Hematopoietic multipotent progenitor cell treated with erythropoietin and hydrocortisone succinate and interleukin-3 and kit ligand, for 6 days (in vitro differentiated cells): Measurements from ENCODE around the gene FAM168A.
"Not testable (repeated sequence)": the region's sequence is repeated elsewhere in the genome, so short reads cannot be mapped to it uniquely, and the experiment has no call there.

Experiments
- DNase-seq: peaks from one replicate; pipeline ENCODE4 v3.0.0-alpha.2; 2015

FAM168A gene

GRCh38 chr11:73592640-73593039, 5.3 kb downstream of the FAM168A start:
- DNase-seq: no peak

GRCh38 chr11:73591743-73592142, 6.2 kb downstream of the FAM168A start:
- no peak for DNase-seq

GRCh38 chr11:73590991-73591390, 6.9 kb downstream of the FAM168A start:
- no peak for DNase-seq

- no peak for DNase-seq
Observed at GRCh38 chr11:73586791-73587190, 11.1 kb downstream of the FAM168A start.

- DNase-seq: no peak
Observed at GRCh38 chr11:73585834-73586575, 11.9 kb downstream of the FAM168A start.

- DNase-seq: no peak
Observed at GRCh38 chr11:73584831-73585230, 13.1 kb downstream of the FAM168A start.

- DNase-seq: no peak
Observed at GRCh38 chr11:73582653-73583052, 15.3 kb downstream of the FAM168A start.

GRCh38 chr11:73580749-73581148, 17.2 kb downstream of the FAM168A start:
- not testable (repeated sequence) for DNase-seq

- DNase-seq: no peak
Observed at GRCh38 chr11:73579641-73580434, 18.1 kb downstream of the FAM168A start.

DNA sequence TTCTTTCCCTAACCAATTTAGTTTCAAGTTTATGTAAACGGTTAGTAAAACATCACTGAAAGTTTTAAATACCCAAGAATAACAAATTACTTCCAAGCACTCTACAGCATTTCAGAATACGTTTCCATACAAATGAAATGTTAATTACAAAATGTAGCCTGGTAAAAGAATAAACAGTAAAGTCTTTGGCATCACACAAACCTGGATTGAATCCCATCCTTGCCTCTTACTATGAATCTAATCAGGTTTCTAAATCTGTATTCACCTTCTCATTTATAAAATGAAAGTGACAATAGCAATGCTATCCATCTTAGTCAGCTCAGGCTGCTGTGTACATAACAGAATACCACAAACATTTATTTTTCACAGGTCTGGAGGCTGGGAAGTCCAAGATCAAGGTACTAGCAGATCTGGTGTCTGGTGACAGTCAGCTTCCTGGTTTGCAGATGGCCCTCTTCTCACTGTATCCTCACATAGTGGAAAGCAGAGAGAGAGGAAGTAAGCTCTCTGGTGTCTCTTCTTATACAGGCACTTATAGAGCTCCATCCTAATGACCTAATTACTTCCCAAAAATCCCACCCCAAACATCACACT, 19.2 kb downstream of the FAM168A start:
- DNase-seq: no peak

DNA sequence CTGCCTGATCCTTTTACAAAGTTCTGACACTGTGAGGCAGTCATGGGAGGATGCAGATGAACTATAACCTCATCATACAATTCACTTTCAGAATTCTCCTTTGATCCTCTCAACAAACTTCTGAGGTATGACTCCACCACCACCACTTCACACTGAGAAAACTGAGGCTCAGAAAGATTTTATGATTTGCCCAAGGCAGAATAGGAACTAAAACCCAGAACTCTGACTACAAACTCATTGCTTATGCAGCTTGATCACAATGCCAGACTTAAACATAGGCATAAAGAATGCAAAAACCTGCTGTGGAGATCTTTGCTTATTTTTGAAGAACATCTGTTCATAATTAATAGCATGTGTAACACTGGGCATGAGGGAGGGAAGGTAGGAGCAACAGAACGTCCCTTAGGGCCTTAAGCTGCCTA, 20.4 kb downstream of the FAM168A start:
- no peak for DNase-seq

DNA sequence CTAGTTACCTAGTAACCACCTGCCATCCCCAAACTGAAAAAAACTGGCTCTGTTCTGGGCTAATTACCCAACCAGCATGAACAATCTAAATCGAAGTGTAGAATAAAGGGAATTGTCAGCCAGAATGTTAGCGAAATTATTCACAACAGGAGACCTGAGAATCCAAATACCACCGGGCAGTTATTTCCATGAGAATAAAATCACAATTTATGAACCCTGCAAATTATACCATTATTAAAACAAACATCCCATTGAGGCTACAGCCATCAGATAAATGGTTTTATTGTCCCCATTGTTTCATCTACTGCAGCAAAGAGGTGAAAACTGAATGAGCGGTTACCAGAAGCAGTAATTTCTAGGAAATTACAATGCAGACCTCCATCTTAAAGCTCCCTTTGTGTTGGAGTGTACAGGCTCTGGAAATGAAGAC, 21.7 kb downstream of the FAM168A start:
- no peak for DNase-seq

DNA sequence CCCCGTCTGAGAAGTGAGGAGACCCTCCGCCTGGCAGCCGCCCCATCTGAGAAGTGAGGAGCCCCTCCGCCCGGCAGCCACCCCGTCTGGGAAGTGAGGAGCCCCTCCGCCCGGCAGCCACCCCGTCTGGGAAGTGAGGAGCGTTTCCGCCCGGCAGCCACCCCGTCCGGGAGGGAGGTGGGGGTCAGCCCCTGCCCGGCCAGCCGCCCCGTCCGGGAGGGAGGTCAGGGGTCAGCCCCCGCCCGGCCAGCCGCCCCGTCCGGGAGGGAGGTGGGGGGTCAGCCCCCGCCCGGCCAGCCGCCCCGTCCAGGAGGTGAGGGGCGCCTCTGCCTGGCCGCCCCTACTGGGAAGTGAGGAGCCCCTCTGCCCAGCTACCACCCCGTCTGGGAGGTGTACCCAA, 25.9 kb downstream of the FAM168A start:
- not testable (repeated sequence) for DNase-seq

DNA sequence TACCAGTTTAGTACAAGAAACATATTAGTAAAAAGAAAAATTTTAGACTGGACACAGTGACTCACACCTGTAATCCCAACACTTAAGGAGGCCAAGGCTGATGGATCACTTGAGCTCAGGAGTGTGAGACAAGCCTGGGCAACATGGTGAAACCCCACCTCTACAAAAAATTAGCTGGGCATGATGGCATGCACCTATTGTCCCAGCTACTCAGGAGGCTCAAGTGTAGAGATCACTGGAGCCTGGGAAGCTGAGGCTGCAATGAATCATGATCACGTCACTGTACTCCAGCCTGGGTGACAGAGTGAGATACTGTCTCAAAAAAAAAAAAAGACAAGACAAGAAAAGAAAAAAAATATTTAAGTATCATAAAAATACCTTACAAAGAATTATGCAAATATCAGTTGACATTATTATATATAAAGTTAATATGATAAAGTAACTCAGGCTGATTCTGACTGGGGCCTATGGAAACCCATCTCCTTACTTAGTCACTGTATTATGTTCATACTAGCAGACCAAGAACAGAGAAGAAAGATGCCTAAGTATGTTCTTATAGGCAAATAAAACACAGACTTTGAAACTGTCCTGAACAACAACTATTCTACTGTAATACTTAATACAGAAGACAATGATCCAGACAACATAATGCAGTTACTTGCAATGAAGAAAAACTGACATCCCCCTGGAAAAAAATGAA, 27.3 kb downstream of the FAM168A start:
- no peak for DNase-seq

GRCh38 chr11:73566977-73567755, 30.7 kb downstream of the FAM168A start:
- DNase-seq: no peak

DNA sequence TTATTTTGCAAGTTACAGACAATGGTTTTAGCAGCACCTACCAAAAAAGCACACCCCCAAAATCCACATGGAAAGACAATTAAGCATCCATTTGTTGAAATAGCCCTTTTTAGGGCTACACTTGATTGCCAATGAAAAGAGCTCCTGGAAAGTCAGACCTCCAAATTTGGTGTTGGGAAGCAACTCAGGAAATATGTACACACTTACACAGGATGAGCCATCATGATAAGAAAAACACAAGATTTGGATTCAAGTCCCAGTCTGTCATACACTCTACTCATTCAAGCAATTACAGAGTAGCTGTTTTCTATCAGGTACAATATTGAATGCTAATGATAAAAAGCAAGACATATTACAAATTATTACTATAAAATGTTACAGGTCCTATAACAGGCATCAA, 31.5 kb downstream of the FAM168A start:
- DNase-seq: no peak

DNA sequence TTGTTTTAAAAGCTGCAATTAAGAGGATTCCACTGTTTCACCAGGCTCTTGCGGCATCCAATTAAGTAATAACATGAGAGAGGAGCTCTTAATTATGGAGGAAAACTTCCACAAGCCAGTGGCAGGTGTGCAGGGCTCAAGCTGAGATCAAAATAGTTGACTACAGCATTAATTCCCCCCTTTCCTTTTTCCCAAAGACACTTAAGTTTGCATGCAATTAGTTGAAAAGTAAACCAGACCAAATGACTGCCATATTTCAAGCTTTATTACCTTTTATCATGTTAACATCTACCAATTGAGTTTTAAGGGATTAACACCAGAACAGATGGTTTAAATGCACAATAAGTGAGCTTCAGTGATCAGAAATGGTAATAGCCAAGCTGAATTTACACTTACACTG, 32.1 kb downstream of the FAM168A start:
- no peak for DNase-seq

GRCh38 chr11:73564903-73565302, 33.0 kb downstream of the FAM168A start:
- no peak for DNase-seq

GRCh38 chr11:73563539-73564200, 34.2 kb downstream of the FAM168A start:
- DNase-seq: no peak

DNA sequence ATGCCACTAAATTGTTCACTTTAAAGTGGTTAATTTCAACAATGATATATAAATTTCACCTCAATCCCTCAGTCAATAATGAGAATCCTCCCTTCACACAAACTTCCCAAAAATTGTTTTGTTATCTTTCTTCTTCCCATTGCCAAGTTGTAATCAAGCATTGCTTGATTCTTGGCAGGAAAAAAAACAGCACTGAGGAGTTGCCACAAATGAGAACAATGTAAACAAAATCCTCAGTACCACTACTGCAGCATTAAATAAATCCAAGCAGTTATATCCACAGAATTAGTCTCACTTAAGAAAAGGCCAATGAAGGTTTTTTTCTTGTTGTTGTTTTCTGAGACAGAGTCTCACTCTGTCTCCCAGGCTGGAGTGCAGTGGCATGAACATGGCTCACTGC, 38.2 kb downstream of the FAM168A start:
- DNase-seq: no peak

GRCh38 chr11:73556966-73557365, 40.9 kb downstream of the FAM168A start:
- no peak for DNase-seq

GRCh38 chr11:73555615-73556014, 42.3 kb downstream of the FAM168A start:
- no peak for DNase-seq
